A673 (cell line): ENCODE measurements around the gene PALM2AKAP2. TPM values are rescaled to one million over a fixed set of nuclear protein-coding genes. Genes with fewer than 3 reads are reported as not detected.

Experiments
- BruUV-seq: library from RNA; stranded (reverse); fragments of 400-500 nt; replicated peaks from 2 replicates; lab custom pipeline; 2021; lab: Mats Ljungman, UMichigan
- CTCF ChIA-PET: fragments of 300-600 bp; sonication (Branson Sonifier 250); formaldehyde crosslinking; loops from one replicate; lab custom pipeline; 2022; ENCODE audit warnings: antibody characterized with exemption; lab: Charles Lee
- POLR2A ChIA-PET: fragments of 300-600 bp; sonication (Branson Sonifier 250); formaldehyde crosslinking; loops from one replicate; lab custom pipeline; 2022; ENCODE audit warnings: antibody characterized with exemption; ENCODE audit not compliant: low non-redundant PET; lab: Charles Lee
- DNase-seq: peaks from one replicate; pipeline ENCODE4 v3.0.0-alpha.2; 2015; ENCODE audit warnings: low spot score
- H3K27ac ChIP-seq: fragments of 200-600 bp; sonication (generic); 2 replicates; pipeline ENCODE4 v1.5.1; 2016; ENCODE audit warnings: mixed run types, low read depth, mild to moderate bottlenecking, mixed read lengths, antibody characterized with exemption, low read length; ENCODE audit not compliant: poor library complexity, severe bottlenecking
- H3K27me3 ChIP-seq: fragments of 200-600 bp; sonication (generic); replicated peaks from 2 replicates; pipeline ENCODE4 v1.6.1; 2017; ENCODE audit warnings: mixed run types, low read depth, mild to moderate bottlenecking, mixed read lengths, antibody characterized with exemption, low read length; ENCODE audit not compliant: insufficient read depth, poor library complexity
- H3K36me3 ChIP-seq: fragments of 200-600 bp; sonication (generic); 2 replicates; pipeline ENCODE4 v1.6.1; 2016; ENCODE audit warnings: mixed run types, mild to moderate bottlenecking, mixed read lengths, antibody characterized with exemption, low read length; ENCODE audit not compliant: insufficient read depth, poor library complexity, severe bottlenecking
- H3K4me1 ChIP-seq: fragments of 200-600 bp; sonication (generic); 2 replicates; pipeline ENCODE4 v1.6.1; 2017; ENCODE audit warnings: mixed run types, mild to moderate bottlenecking, mixed read lengths, antibody characterized with exemption, low read length; ENCODE audit not compliant: insufficient read depth, poor library complexity, severe bottlenecking
- H3K4me3 ChIP-seq: fragments of 200-600 bp; sonication (generic); 2 replicates; pipeline ENCODE4 v1.5.1; 2016; ENCODE audit warnings: low read depth, mixed run types, mild to moderate bottlenecking, mixed read lengths, low read length; ENCODE audit not compliant: poor library complexity, severe bottlenecking
- H3K9me3 ChIP-seq: fragments of 200-600 bp; sonication (generic); 2 replicates; pipeline ENCODE4 v1.6.1; 2016; ENCODE audit warnings: mixed run types, low read depth, mild to moderate bottlenecking, mixed read lengths, antibody characterized with exemption, low read length; ENCODE audit not compliant: poor library complexity, severe bottlenecking
- EZH2 ChIP-seq: fragments of 200-600 bp; sonication (generic); IDR thresholded peaks from 2 replicates; pipeline ENCODE4 v1.6.1; 2017; ENCODE audit warnings: borderline replicate concordance, low read depth, mild to moderate bottlenecking, mixed read lengths, antibody characterized with exemption, low read length; ENCODE audit not compliant: poor library complexity, severe bottlenecking
- intact Hi-C: fragments of 100-400 bp; cut with micrococcal nuclease; formaldehyde crosslinking; loops from one replicate; pipeline ENCODE4 v1.10.0; 2022; ENCODE audit not compliant: unreplicated experiment
- total RNA-seq: library from RNA; stranded (reverse); gene quantifications from 2 replicates; pipeline ENCODE4 v1.2.3, GENCODE V29; 2021
- TF ChIP-seq, protein P1 (sequence below): fragments of 300-800, 200-600 bp; sonication (generic); conservative IDR thresholded peaks from 2 replicates; pipeline ENCODE4 v1.5.1; 2017; ENCODE audit warnings: low read depth, mild to moderate bottlenecking, antibody characterized with exemption, low read length, moderate library complexity, mixed read lengths

The PALM2AKAP2 gene
- total RNA-seq, 1 experiment from 2014 or later: 5.0 TPM

- POLR2A ChIA-PET: no interaction called here
- Histone ChIP-seq H3K27me3 (no peaks in the 10 kb centered on the region), H3K36me3 (no peaks in the 10 kb centered on the region), H3K9me3 (no peaks in the 10 kb centered on the region), H3K4me1 (no peaks in the 10 kb centered on the region), H3K27ac (no peak overlapping the region), H3K4me3 (no peak overlapping the region)
- TF ChIP-seq, protein P1, sequence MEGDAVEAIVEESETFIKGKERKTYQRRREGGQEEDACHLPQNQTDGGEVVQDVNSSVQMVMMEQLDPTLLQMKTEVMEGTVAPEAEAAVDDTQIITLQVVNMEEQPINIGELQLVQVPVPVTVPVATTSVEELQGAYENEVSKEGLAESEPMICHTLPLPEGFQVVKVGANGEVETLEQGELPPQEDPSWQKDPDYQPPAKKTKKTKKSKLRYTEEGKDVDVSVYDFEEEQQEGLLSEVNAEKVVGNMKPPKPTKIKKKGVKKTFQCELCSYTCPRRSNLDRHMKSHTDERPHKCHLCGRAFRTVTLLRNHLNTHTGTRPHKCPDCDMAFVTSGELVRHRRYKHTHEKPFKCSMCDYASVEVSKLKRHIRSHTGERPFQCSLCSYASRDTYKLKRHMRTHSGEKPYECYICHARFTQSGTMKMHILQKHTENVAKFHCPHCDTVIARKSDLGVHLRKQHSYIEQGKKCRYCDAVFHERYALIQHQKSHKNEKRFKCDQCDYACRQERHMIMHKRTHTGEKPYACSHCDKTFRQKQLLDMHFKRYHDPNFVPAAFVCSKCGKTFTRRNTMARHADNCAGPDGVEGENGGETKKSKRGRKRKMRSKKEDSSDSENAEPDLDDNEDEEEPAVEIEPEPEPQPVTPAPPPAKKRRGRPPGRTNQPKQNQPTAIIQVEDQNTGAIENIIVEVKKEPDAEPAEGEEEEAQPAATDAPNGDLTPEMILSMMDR: no peak
- no peak for TF ChIP-seq EZH2
- CTCF ChIA-PET: no interaction called here
- intact Hi-C loops: no loop called here
- no TSS peak for BruUV-seq
- peak; percentile 20 for DNase-seq
Observed at GRCh38 chr9:109792951-109793546, 13.1 kb downstream of the PALM2AKAP2 start.

DNA sequence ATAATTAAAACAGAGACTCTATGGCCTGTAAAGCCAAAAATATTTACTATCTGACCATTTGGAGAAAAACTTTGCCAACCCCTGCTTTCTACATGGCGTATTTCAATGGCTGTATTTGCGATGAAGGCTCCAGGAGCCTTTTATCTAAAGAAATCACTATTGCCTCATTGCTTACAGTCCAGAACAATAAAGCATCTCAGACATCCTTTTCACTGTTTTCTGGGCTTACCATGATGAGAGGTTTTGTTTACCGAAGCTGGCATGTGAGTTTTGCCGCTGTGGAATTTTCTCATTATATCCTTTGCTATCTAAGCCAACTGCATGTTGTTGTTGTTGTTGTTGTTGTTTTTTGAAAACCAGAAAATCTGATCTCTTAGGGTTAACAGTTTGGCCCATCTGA, 13.9 kb downstream of the PALM2AKAP2 start:
- Histone ChIP-seq H3K9me3 (no peaks in the 10 kb centered on the region), H3K4me3 (no peak overlapping the region), H3K27me3 (no peaks in the 10 kb centered on the region), H3K27ac (no peak overlapping the region), H3K36me3 (no peaks in the 10 kb centered on the region), H3K4me1 (no peaks in the 10 kb centered on the region)
- intact Hi-C loops: no loop called here
- no TSS peak for BruUV-seq
- no peak for DNase-seq
- ChIA-PET POLR2A (no interaction called here), CTCF (no interaction called here)
- TF ChIP-seq, protein P1: no peak
- TF ChIP-seq EZH2: no peak

DNA sequence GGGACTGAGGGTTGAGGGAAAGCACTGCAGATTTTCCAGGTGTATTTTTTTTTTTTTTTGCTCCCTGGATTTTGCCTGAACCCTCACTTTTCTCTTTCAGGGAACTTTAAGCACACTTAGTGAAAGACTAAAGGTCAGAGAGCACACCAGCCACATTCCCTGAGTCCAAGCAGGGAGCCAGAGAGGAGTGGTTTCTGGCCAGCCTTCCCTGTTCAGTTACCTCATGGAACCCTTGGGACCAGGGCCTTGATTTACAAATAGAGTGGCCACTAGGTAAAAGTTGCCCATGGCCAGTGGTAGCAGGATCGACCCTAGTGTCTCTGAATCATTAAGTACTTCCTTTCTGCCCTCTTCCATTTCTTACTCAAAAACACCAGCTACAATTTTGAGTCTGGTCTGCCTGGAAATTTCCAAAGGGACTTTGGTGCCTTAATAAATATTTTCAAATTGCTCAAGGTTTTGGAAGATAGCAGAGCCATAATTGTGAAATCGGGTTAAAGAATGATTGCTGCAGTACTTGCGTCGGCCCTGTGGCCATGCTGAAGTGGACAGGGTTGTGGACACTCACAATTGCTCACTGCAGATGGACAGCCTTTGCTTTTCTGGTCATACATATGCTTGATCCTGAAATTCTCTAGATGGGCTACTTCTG, 14.5 kb downstream of the PALM2AKAP2 start:
- no peak overlapping the region for H3K27ac ChIP-seq
- CTCF ChIA-PET: no interaction called here
- no peaks in the 10 kb centered on the region for H3K36me3 ChIP-seq
- intact Hi-C loops: no loop called here
- TF ChIP-seq, protein P1: no peak
- TF ChIP-seq EZH2: no peak
- H3K27me3 ChIP-seq: no peaks in the 10 kb centered on the region
- H3K9me3 ChIP-seq: no peaks in the 10 kb centered on the region
- H3K4me3 ChIP-seq: no peak overlapping the region
- no peak for DNase-seq
- POLR2A ChIA-PET: no interaction called here
- BruUV-seq: no TSS peak
- no peaks in the 10 kb centered on the region for H3K4me1 ChIP-seq
